GM18870 (cell line): Measurements from ENCODE around the gene ARHGEF19.
A peak's percentile ranks its signal among the peaks of the same experiment; 100 is the strongest.
"Not testable (repeated sequence)": the region's sequence is repeated elsewhere in the genome, so short reads cannot be mapped to it uniquely, and the experiment has no call there.

Source experiments
- ATAC-seq: cut with Tn5 transposase; IDR thresholded peaks from one replicate; pipeline ENCODE4 v1.9.1; 2021; ENCODE audit warnings: moderate library complexity; ENCODE audit not compliant: unreplicated experiment

Gene ARHGEF19

GRCh38 chr1:16222716-16223115, 10.3 kb upstream of the ARHGEF19 start:
- ATAC-seq = not testable (repeated sequence)

GRCh38 chr1:16221499-16221898, 9.0 kb upstream of the ARHGEF19 start:
- ATAC-seq = no peak

- no peak for ATAC-seq
Observed at GRCh38 chr1:16219968-16220500, 7.6 kb upstream of the ARHGEF19 start.

- ATAC-seq = no peak
Observed at GRCh38 chr1:16218674-16219071, 6.2 kb upstream of the ARHGEF19 start.

- ATAC-seq = no peak
Observed at GRCh38 chr1:16218014-16218673, 5.7 kb upstream of the ARHGEF19 start.

GRCh38 chr1:16217061-16217785, 4.8 kb upstream of the ARHGEF19 start:
- peak; percentile 41 for ATAC-seq

DNA sequence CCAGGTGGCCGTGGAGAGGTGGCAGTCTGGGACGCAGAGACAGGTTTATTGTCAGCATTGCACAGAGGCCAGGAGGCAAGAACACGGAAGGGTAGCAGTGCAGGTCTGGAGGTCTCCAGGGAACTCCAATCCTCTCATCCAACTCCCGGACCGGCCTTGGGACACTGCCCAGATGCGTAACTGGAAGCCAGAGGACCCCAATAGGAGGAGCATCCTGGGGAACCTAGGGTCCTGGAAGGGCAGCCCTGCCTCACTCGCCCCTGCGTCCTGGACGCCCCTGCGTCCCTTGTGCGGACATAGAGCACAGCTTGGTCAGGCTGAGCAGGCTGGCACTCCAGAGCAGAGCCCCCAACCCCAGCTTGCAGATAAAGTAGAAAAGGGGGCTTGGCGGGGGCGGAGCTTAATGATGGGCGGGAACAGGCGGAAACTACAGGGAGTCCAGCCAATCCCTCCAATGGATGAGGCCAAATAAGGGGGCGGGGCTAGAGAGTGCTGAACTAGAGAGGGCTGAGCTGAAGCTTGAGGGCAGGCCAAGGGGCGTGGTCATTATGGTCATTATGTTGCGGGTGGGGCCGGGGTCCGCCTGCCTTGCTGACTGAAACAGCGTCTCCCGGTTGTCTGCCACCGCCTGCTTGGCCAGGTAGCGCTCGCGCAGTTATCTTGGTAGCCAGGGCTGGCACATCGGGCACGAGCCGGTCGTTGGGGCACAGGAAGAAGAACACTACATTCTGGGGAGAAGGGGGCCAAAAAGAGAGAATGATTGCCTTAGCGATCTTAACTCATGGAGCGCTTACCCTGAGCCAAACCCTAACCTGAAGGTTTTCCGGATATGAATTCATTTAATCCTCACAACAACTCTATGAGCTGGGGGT, 3.7 kb upstream of the ARHGEF19 start:
- ATAC-seq = no peak

GRCh38 chr1:16215240-16215639, 2.8 kb upstream of the ARHGEF19 start:
- not testable (repeated sequence) for ATAC-seq

GRCh38 chr1:16213544-16213943, 1.1 kb upstream of the ARHGEF19 start:
- not testable (repeated sequence) for ATAC-seq

- no peak for ATAC-seq
Observed at GRCh38 chr1:16213013-16213412, 561 bp upstream of the ARHGEF19 start.

DNA sequence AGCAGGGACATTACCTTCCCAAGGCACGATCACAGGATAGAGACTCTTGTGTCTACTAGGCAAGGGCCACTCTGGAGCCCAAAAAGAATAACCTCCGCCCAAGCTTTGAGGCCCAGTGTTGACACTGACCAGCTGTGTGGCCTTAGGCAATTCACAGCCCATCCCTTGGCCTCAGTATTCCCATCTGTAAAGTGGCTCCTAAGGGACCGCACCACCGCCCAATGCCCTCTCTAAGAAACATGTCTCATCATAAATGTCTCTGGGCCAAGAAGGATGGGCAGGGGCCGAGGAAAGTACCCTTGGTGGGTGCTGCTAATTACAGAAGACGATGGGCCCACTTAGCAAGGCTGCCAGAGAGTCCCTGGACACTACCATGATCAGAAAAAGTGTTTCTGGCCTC, 628 bp downstream of the ARHGEF19 start:
- ATAC-seq = no peak

GRCh38 chr1:16210581-16210980, 1.9 kb downstream of the ARHGEF19 start:
- ATAC-seq = no peak

GRCh38 chr1:16209847-16210407, 2.5 kb downstream of the ARHGEF19 start:
- no peak for ATAC-seq

- ATAC-seq = no peak
Observed at GRCh38 chr1:16209132-16209846, 3.2 kb downstream of the ARHGEF19 start.

- ATAC-seq = no peak
Observed at GRCh38 chr1:16208270-16208987, 4.0 kb downstream of the ARHGEF19 start.

- no peak for ATAC-seq
Observed at GRCh38 chr1:16207318-16208269, 4.9 kb downstream of the ARHGEF19 start.

DNA sequence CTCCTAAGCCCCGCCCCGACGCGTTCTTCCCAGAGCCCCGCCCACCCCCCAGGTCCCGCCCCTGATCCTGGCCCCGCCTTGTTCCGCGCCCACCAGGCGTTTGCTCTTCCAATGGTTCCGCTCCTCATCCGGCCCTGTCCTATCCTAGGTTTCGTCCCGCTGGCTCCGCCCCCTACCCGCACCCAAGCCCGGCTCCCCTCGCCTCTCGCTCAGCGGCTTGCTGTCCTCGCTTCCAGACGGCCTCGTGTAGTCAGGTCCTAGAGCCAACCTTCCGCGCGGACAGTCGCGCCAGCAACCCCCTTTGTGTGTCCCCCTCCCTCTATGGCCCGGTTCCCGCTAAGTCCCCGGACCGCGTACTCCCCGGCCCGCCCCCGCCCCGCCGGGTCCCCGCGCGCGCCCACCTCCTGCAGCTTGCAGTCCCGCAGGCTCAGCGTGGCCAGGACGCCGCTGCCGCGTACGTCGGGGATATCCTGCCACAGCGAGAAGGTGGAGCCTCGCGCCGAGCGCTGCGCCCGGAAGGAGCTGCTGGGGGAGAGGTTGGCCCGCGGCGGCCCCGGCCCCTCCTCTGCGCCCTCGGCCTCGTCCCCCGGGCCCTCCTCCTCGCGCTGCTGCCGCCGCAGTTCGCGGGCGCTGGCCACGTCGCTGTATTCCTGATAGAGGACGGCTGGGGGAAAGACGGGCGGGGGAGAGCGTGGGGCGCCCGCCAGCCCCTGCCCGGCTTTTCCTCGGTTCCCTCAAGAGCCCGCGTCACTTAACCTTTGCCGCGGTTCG, 5.7 kb downstream of the ARHGEF19 start:
- ATAC-seq = no peak
